Measurements from ENCODE around the gene PHACTR3.
"Not testable (repeated sequence)": the region's sequence is repeated elsewhere in the genome, so short reads cannot be mapped to it uniquely, and the experiment has no call there.

The PHACTR3 gene

GRCh38 chr20:59858425-59858824 lies 254.1 kb downstream of the PHACTR3 start:
- no peak for DNase-seq (ENCODE audit: low read depth in 2 of 2)

GRCh38 chr20:59861401-59861800 lies 257.1 kb downstream of the PHACTR3 start:
- DNase-seq (ENCODE audit: low read depth in 2 of 2): no peak

- no peak for DNase-seq (ENCODE audit: low read depth in 2 of 2)
Measured at GRCh38 chr20:59863058-59863457, 258.7 kb downstream of the PHACTR3 start.

- no peak for DNase-seq (ENCODE audit: low read depth in 2 of 2)
Measured at GRCh38 chr20:59864726-59865125, 260.4 kb downstream of the PHACTR3 start.

GRCh38 chr20:59866338-59866737 lies 262.0 kb downstream of the PHACTR3 start:
- DNase-seq (ENCODE audit: low read depth in 2 of 2): no peak

GRCh38 chr20:59871096-59871495 lies 266.8 kb downstream of the PHACTR3 start:
- no peak for DNase-seq (ENCODE audit: low read depth in 2 of 2)

- DNase-seq (ENCODE audit: low read depth in 2 of 2): no peak
Measured at GRCh38 chr20:59873409-59873808, 269.1 kb downstream of the PHACTR3 start.

GRCh38 chr20:59880198-59880597 lies 275.9 kb downstream of the PHACTR3 start:
- no peak for DNase-seq (ENCODE audit: low read depth in 2 of 2)

GRCh38 chr20:59884494-59884893 lies 280.2 kb downstream of the PHACTR3 start:
- DNase-seq (ENCODE audit: low read depth in 2 of 2): no peak

- DNase-seq (ENCODE audit: low read depth in 2 of 2): no peak
Measured at GRCh38 chr20:59888050-59888449, 283.7 kb downstream of the PHACTR3 start.

GRCh38 chr20:59890035-59890434 lies 285.7 kb downstream of the PHACTR3 start:
- not testable (repeated sequence) for DNase-seq (ENCODE audit: low read depth in 2 of 2)

GRCh38 chr20:59891581-59891980 lies 287.2 kb downstream of the PHACTR3 start:
- DNase-seq (ENCODE audit: low read depth in 2 of 2): no peak

- no peak for DNase-seq (ENCODE audit: low read depth in 2 of 2)
Measured at GRCh38 chr20:59895908-59896307, 291.6 kb downstream of the PHACTR3 start.

Data from stimulated activated CD4-positive, alpha-beta T cell treated with anti-CD3 and anti-CD28 coated beads, Interleukin-12 subunit alpha, Interleukin-12 subunit beta, amount 100 ng/mL, for 24 hours (primary cell).